GM19351 (cell line): ENCODE measurements around the gene DIP2C.
"Not testable (repeated sequence)": the region's sequence is repeated elsewhere in the genome, so short reads cannot be mapped to it uniquely, and the experiment has no call there.

Experiments
- ATAC-seq: cut with Tn5 transposase; IDR thresholded peaks from one replicate; pipeline ENCODE4 v1.9.1; 2021; ENCODE audit warnings: mild to moderate bottlenecking, moderate library complexity; ENCODE audit not compliant: unreplicated experiment

The DIP2C gene

GRCh38 chr10:370449-370825 lies 319.0 kb downstream of the DIP2C start:
- ATAC-seq = no peak

DNA sequence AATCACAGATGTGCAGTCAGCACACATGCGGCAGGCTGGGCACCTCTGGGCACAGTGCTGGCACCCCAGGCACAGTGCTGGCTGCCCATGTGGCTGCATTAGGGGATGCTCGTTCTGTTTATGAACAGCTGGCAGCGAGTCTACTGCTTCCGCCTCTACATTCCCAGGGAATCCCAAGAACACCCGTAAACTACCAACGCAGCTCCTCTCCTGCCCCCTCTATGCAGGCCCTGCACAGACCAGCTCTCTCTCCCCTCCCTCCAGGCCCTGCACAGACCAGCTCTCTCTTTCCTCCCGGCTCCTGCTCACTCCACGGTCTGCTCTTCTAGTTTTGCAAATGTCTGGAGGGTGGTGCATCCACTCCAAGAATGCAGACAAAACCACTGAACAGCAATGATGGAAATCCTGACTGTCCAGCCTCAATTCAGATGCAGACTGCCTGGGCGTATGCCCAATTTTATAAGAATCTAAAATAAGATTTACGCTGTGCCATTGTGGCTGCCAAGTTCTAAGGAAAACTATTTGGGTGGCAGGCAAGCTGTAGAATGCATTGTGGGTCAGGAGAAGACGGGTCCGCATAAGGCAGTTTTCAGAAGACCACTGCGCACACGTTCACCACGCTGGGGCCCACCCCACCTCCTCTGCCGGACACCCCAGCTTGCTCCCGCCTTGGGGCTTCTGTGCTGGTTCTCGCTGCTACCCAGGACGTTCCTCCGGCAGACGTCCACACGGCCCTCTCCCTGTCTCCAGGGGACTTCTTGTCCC lies 319.6 kb downstream of the DIP2C start:
- ATAC-seq = no peak

DNA sequence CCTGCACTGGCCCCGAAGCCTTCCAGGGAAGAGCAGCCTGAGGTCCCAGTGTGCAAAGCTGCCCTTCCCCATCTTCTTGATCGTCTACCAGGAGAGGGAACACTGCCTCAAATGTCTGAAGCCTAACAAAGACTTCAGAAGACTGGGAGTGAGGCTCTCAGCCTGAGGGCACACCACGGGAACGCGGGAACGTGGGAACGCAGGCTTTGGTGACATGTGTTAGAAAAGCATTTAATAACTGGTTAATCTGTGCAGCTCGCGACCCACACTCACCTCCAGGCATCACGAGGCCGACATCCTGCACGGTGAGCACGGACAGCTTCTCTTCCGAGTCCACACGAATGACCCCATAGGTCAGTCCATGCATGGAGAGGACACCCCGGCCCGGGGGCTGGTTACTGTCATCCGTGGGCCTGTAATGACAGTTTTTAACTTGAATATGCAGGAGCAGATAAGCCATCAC lies 320.2 kb downstream of the DIP2C start:
- no peak for ATAC-seq

- no peak for ATAC-seq
Observed at GRCh38 chr10:368579-369220, 320.8 kb downstream of the DIP2C start.

DNA sequence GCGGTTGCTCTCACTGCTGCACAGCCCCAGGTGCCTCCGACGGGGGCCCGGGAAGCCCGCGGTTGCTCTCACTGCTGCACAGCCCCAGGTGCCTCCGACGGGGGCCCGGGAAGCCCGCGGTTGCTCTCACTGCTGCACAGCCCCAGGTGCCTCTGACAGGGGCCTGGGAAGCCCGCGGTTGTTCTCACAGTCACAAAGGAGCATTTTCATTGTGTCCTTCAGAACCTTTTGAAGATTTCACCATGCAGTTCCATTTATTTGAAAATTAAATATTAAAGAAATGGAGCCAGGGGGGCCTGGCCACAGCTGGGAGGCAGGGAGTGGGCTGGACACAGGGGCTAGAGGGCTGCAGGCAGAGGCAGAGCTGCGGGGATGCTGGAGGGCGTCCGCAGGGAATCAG lies 321.4 kb downstream of the DIP2C start:
- ATAC-seq = not testable (repeated sequence)

- no peak for ATAC-seq
Observed at GRCh38 chr10:367636-368035, 321.8 kb downstream of the DIP2C start.

DNA sequence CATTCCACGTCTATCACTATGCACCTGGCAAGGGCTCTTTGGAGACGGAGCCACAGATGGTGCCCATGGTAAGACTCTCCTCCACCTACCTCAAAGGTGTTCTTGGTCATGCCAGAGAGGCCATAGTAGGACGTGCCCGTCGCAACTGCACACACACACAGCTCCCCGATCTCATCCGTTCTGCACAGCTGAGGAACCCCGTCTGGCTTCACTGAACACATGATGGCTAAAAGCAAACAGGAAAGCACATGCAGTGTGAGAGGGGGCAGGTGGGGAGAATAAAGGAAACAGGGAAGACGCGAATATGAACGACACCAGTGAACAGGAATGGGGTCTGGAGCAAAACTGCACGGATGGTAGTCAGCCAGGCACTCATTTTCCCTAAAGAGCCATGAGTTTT lies 323.3 kb downstream of the DIP2C start:
- ATAC-seq = no peak

DNA sequence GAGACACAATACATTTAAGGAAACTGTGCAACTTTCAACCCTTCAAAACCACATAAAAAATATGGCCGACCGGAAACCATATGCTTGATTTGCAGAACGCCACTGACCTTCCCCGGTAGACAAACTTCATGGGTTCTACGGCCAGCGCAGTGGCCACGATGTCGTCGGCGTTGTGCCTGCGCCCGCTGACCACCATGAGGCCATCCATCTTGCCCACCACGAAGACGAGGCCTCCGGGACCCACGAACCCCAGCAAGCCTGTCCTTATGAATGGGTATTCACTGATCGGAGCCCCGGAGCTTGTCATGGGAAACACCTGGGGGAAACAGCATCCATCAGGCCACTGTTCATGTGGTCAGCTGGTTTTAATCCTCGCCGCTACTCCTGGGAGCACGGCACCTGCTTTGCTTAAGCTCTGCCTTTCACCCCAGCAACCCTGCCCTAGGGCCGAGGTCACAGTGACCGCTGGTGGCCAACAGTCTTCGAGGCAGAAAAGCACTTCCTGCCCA lies 325.1 kb downstream of the DIP2C start:
- no peak for ATAC-seq

DNA sequence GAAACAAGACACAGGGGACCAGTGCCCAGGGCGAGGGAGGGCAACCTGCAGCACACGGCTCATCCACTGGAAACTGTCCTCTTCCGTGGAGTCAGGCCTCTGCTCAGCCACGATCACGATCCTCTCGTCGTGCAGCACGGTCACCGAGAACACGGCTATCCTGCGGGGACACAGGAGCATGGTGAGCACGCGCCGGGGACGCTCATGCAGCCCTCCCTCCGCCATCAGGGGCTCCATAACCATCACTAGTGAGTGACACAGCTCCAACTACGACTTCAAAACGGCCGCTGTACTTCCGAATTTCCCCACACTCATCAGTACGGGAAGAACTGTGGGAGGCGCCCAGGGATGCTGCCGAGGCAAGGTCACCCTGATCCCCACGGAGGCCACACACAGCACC lies 326.3 kb downstream of the DIP2C start:
- no peak for ATAC-seq

- ATAC-seq = no peak
Observed at GRCh38 chr10:361203-362081, 328.0 kb downstream of the DIP2C start.

DNA sequence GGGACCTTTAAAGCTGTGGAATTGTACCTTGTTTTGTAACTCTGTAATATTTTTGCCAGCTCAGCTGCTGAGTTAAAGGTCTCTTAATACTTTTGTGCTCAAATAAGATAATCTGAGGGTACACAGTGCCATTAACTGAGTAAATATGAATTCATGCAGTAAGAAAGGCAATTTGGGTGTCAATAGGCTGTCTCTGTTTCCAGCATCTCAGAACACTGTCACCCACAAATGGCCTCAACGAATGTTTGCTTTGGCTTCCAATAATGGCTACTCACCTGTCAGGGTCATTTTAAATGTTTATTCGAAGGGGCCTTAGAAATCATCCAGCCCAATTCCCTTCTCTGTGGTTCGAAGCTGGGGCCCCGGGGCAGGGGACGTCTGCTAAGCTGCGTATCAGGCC lies 328.8 kb downstream of the DIP2C start:
- ATAC-seq = no peak

DNA sequence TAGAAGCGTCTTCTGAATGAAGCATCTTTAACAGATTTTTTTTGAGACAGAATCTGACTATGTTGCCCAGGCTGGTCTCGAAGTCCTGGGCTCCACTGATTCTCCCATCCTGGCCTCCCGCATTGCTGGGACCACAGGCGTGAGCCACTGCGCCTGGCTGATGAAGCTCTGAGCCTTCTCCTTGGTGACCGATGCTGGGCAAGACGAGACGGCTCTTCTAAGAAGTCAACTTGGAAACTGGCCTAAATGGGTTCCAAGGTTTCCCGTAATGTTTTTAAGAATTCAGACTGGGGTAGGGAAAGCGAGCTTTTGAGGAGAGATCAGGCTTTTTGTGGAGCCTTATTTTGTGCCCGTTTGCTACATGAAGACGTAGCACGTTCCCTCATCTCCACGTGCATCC lies 329.7 kb downstream of the DIP2C start:
- no peak for ATAC-seq

DNA sequence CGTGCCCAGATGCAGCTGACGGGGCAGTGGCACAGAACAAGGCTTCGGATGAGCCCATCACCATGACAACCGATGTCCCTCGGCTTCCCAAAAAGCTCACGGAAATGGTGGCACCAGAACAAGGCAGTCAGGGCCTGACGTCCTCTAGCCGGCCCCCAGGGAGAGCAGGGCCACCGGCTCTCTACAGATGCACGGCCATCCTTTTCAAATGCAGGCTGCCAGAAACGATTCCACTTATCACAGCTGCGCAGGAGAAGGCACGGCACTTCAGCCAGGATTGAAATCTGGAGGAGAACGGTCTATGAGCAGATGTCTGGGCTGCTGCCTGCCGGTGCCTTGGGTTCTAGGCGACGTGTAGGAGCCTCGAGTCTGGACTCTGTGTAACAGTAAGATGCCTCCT lies 330.4 kb downstream of the DIP2C start:
- no peak for ATAC-seq

GRCh38 chr10:357201-357950 lies 332.1 kb downstream of the DIP2C start:
- ATAC-seq = no peak

GRCh38 chr10:356452-356851 lies 333.0 kb downstream of the DIP2C start:
- ATAC-seq = no peak

- ATAC-seq = no peak
Observed at GRCh38 chr10:354901-355617, 334.4 kb downstream of the DIP2C start.

DNA sequence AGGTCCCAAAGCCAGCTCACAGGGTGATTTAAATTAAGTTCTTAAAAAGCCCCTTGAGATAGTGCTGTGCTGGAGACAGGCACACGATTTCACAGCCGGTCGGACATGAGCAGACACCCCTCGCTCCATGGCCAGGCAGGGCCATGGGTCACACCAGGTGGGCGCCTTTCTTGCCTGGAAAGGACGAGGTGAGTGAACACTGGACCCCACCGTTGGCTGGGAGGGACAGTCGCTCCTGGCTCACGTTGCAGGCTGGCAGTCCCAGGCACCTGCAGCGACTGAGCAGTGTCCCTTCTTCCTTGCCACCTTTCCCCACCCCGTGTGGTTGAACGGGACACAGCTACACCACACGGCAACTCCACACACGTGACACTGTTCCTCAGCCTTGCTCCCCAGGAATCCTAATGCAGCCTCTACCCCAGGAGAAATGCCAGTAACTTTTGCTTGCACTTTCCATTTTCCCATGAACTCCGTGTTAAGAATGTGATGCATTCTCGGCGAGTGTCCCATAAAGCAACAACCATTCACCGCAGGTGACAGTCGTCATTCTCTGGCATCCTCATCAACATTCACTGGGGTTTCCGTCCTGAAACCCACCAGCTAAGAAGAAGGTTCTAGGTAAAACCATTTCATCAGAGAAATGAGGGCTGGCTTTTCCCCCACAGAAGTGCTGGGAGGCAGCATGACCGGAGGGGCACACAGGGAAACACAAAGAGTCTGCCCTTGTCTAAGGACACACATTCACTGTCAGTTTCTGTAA lies 336.8 kb downstream of the DIP2C start:
- ATAC-seq = no peak

DNA sequence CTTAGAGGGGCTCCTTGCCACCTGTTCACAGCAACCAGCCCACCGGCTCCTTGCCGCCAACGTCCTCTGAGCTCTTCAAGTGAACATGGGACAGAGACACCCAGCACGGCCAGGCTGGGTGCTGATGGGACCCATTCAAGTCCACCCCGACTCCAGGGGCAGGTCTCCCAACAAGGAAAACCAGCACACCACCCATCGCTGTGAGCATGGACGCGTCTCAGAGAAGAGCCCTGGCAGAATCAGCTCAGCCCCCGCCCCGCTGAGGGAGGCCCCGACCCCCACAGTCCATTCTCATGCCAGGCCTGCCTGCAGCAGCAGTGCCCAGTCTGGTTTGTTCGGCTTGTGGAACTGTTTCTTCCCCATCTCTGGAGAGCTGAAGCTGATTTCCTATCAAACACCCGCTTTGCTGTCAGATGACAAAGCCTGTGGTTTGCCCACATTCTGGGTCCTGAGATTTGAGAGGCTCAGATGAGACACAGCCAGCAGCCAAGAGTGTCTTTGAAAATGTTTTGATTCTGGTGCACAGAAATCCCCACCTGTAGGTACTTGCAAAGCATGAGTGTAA lies 337.6 kb downstream of the DIP2C start:
- no peak for ATAC-seq

DNA sequence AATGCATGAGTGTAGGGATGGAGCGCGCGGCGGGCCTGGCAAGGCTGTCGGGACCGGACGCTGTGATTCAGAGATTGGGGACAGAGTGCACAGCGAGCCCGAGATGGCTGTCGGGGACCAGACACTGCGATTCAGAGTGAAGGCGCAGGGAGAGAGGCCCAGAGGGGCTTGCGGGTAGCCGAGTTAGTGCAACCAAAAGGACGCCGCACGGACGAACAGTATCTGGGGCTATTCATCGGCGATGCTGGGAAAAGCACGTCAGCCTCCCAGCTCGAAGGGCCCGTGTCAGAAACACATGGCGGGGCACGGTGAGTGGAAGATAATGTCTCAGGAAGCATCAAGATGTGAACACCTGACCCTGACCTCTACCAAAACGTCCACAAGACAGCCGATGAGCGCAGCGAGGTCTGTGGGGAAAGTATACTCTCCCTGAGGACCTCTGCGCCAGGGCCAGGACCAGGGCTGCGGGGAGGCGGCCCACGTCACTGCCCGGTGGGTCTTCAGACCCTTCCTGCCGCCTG lies 338.4 kb downstream of the DIP2C start:
- no peak for ATAC-seq
